GM23338 (cell line): ENCODE measurements around the gene RASGRP1. TPM values are rescaled to one million over a fixed set of nuclear protein-coding genes. Genes with fewer than 3 reads are reported as not detected.

ENCODE experiments used
- ATAC-seq: fragments of 200-7000 bp; cut with Tn5 transposase; 3 replicates; pipeline ENCODE4 v1.9.1; 2020
- DNase-seq: peaks from one replicate; pipeline ENCODE4 v3.0.0-alpha.2; 2015; ENCODE audit warnings: low spot score
- H2AFZ ChIP-seq: fragments of 200-600 bp; sonication (generic); 2 replicates; pipeline ENCODE4 v1.8.0; 2016; ENCODE audit warnings: antibody characterized with exemption, mild to moderate bottlenecking, moderate library complexity
- H3F3A ChIP-seq: fragments of 200-600 bp; sonication (generic); replicated peaks from 2 replicates; pipeline ENCODE4 v1.8.0; 2017; ENCODE audit warnings: antibody characterized with exemption, mixed run types, low read depth
- H3K27ac ChIP-seq: fragments of 200-600 bp; sonication (generic); 2 replicates; pipeline ENCODE4 v1.6.1; 2016; ENCODE audit warnings: low read depth
- H3K27me3 ChIP-seq: fragments of 200-600 bp; sonication (generic); 2 replicates; pipeline ENCODE4 v1.8.0; 2016; ENCODE audit warnings: mild to moderate bottlenecking, mixed run types, moderate library complexity; ENCODE audit not compliant: insufficient read depth
- H3K36me3 ChIP-seq: fragments of 200-600 bp; sonication (generic); 2 replicates; pipeline ENCODE4 v1.8.0; 2016; ENCODE audit warnings: mild to moderate bottlenecking; ENCODE audit not compliant: insufficient read depth
- H3K4me1 ChIP-seq: fragments of 200-600 bp; sonication (generic); 2 replicates; pipeline ENCODE4 v1.8.0; 2016; ENCODE audit warnings: mild to moderate bottlenecking, moderate library complexity; ENCODE audit not compliant: insufficient read depth
- H3K4me2 ChIP-seq: fragments of 200-600 bp; sonication (generic); 2 replicates; pipeline ENCODE4 v1.7.1; 2017; ENCODE audit warnings: mixed run types
- H3K4me3 ChIP-seq: fragments of 200-600 bp; sonication (generic); 2 replicates; pipeline ENCODE4 v1.6.1; 2016; ENCODE audit warnings: mixed run types
- H3K79me2 ChIP-seq: fragments of 200-600 bp; sonication (generic); replicated peaks from 2 replicates; pipeline ENCODE4 v1.8.0; 2017; ENCODE audit warnings: mild to moderate bottlenecking; ENCODE audit not compliant: insufficient read depth
- H3K9me2 ChIP-seq: fragments of 200-600 bp; sonication (generic); 2 replicates; pipeline ENCODE4 v1.8.0; 2017; ENCODE audit not compliant: insufficient read depth
- H4K20me1 ChIP-seq: fragments of 200-600 bp; sonication (generic); replicated peaks from 2 replicates; pipeline ENCODE4 v1.8.0; 2017; ENCODE audit warnings: mild to moderate bottlenecking; ENCODE audit not compliant: insufficient read depth
- H3K27ac Mint-ChIP-seq: 2 replicates; pipeline ENCODE4 v1.8.0; 2020; ENCODE audit warnings: inconsistent platforms, mild to moderate bottlenecking, moderate library complexity, mixed read lengths
- H3K27me3 Mint-ChIP-seq: 3 replicates; pipeline ENCODE4 v1.8.0; 2022; ENCODE audit warnings: low read depth, mild to moderate bottlenecking, moderate library complexity, mixed read lengths, inconsistent platforms; ENCODE audit not compliant: insufficient read depth, poor library complexity
- H3K36me3 Mint-ChIP-seq: 3 replicates; pipeline ENCODE4 v1.8.0; 2021; ENCODE audit warnings: low read depth, mild to moderate bottlenecking, inconsistent platforms, moderate library complexity, mixed read lengths
- H3K4me1 Mint-ChIP-seq: 3 replicates; pipeline ENCODE4 v1.8.0; 2020; ENCODE audit warnings: mild to moderate bottlenecking, inconsistent platforms, mixed read lengths
- H3K4me3 Mint-ChIP-seq: 3 replicates; pipeline ENCODE4 v1.8.0; 2021; ENCODE audit warnings: moderate library complexity, mild to moderate bottlenecking, inconsistent platforms, mixed read lengths
- H3K9me3 Mint-ChIP-seq: 3 replicates; pipeline ENCODE4 v1.8.0; 2020; ENCODE audit warnings: moderate library complexity, mild to moderate bottlenecking, inconsistent platforms, mixed read lengths
- CREB1 ChIP-seq: fragments of 250-450 bp; sonication (Bioruptor Pico); IDR thresholded peaks from 2 replicates; pipeline ENCODE4 v1.5.0; 2020; ENCODE audit warnings: low read depth, mild to moderate bottlenecking, moderate library complexity
- EZH2 ChIP-seq: fragments of 200-600 bp; sonication (generic); IDR thresholded peaks from one replicate; pipeline ENCODE4 v1.8.0; 2017; ENCODE audit warnings: antibody characterized with exemption, mild to moderate bottlenecking, low read depth; ENCODE audit not compliant: unreplicated experiment
- EZH2phosphoT487 ChIP-seq: fragments of 200-600 bp; sonication (generic); IDR thresholded peaks from one replicate; pipeline ENCODE4 v1.8.1; 2018; ENCODE audit warnings: antibody characterized with exemption; ENCODE audit not compliant: unreplicated experiment
- JUNB ChIP-seq: IDR thresholded peaks from one replicate; pipeline ENCODE4 v1.6.1; 2016; ENCODE audit warnings: antibody characterized with exemption; ENCODE audit not compliant: unreplicated experiment
- NANOG ChIP-seq: IDR thresholded peaks from 2 replicates; pipeline ENCODE4 v1.6.1; 2016; ENCODE audit warnings: antibody characterized with exemption, borderline replicate concordance
- POLR2AphosphoS5 ChIP-seq: IDR thresholded peaks from 2 replicates; pipeline ENCODE4 v1.6.1; 2016; ENCODE audit warnings: antibody characterized with exemption, low read depth
- STAT1 ChIP-seq: IDR thresholded peaks from one replicate; pipeline ENCODE4 v1.6.1; 2016; ENCODE audit warnings: antibody characterized with exemption; ENCODE audit not compliant: unreplicated experiment
- ZNF114 ChIP-seq: fragments of 250-450 bp; sonication (Bioruptor Pico); IDR thresholded peaks from 2 replicates; pipeline ENCODE4 v1.5.0; 2020; ENCODE audit warnings: mild to moderate bottlenecking, moderate library complexity
- ZNF331 ChIP-seq: fragments of 250-450 bp; sonication (Bioruptor Pico); IDR thresholded peaks from 2 replicates; pipeline ENCODE4 v1.5.0; 2020; ENCODE audit warnings: low read depth, mild to moderate bottlenecking, moderate library complexity
- polyA plus RNA-seq: library from polyadenylated mRNA; unstranded; fragments of >200 nt; fragmentation: Nextera tagmentation; extraction: Ambion mirVana; gene quantifications from 2 replicates; pipeline ENCODE4 v1.2.1, GENCODE V29; 2016
- total RNA-seq: library from RNA; depleted of rRNA; stranded (reverse); fragments of >200 nt; shearing (Covaris generic); gene quantifications from 2 replicates; pipeline ENCODE4 v1.2.3, GENCODE V29; 2014
- TF ChIP-seq, protein P1 (sequence below), 2 experiments: fragments of 200-600 bp in 1 of 2; sonication (generic) in 1 of 2; conservative IDR thresholded peaks; 2 replicates each; pipeline versions ENCODE4 v1.5.1 to v1.6.1; 2016 to 2017; ENCODE audit warnings: antibody characterized with exemption in 2 of 2, low read depth in 2 of 2, mild to moderate bottlenecking in 2 of 2, moderate library complexity in 1 of 2
- TF ChIP-seq, protein P2 (sequence below): IDR thresholded peaks from one replicate; pipeline ENCODE4 v1.6.1; 2018; ENCODE audit warnings: antibody characterized with exemption; ENCODE audit not compliant: unreplicated experiment
- TF ChIP-seq, protein P3 (sequence below): IDR thresholded peaks from 2 replicates; pipeline ENCODE4 v1.6.1; 2016; ENCODE audit warnings: antibody characterized with exemption
- TF ChIP-seq, protein P4 (sequence below): fragments of 250-450 bp; sonication (Bioruptor Pico); IDR thresholded peaks from 2 replicates; pipeline ENCODE4 v1.5.0; 2020; ENCODE audit warnings: mild to moderate bottlenecking, moderate library complexity

Gene RASGRP1
- total and polyA plus RNA-seq, 2 experiments from 2014 or later, result 1.1 to 1.2 TPM

DNA sequence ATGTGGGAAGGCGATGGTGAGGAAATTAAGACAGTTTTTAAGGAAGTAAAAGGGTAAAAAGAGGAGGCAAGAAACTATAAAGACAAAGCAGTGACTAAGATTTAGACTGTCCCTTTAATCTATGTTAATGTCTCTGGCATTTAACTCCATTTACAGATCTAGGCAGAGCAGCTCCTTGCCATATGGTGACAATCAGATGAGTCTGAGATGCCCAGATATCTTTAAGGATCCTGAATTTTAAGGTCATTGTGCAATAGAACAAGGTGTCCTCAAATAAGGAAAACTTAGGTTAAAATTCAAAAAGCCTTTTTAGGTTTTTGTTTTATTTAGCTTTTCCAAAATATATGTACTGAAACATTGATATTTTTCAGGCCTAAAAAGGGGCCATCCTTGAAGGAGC is 24.1 kb downstream of the RASGRP1 start:
- Histone ChIP-seq H4K20me1 (no peaks in the 10 kb centered on the region), H3K9me2 (no peaks in the 10 kb centered on the region), H3K4me1 (no peaks in the 10 kb centered on the region), H3F3A (no peaks in the 10 kb centered on the region), H3K27ac (no peak overlapping the region), H3K79me2 (no peaks in the 10 kb centered on the region), H3K4me2 (no peak overlapping the region), H3K4me3 (no peak overlapping the region), H2AFZ (no peak overlapping the region), H3K36me3 (no peaks in the 10 kb centered on the region), H3K27me3 (no peaks in the 10 kb centered on the region)
- Mint-ChIP-seq H3K27me3 (no peaks in the 10 kb centered on the region), H3K9me3 (no peaks in the 10 kb centered on the region), H3K36me3 (no peaks in the 10 kb centered on the region), H3K4me3 (no peak overlapping the region), H3K4me1 (no peaks in the 10 kb centered on the region), H3K27ac (no peak overlapping the region; the same call in 1 of the 2 replicates)
- TF ChIP-seq, protein P1, sequence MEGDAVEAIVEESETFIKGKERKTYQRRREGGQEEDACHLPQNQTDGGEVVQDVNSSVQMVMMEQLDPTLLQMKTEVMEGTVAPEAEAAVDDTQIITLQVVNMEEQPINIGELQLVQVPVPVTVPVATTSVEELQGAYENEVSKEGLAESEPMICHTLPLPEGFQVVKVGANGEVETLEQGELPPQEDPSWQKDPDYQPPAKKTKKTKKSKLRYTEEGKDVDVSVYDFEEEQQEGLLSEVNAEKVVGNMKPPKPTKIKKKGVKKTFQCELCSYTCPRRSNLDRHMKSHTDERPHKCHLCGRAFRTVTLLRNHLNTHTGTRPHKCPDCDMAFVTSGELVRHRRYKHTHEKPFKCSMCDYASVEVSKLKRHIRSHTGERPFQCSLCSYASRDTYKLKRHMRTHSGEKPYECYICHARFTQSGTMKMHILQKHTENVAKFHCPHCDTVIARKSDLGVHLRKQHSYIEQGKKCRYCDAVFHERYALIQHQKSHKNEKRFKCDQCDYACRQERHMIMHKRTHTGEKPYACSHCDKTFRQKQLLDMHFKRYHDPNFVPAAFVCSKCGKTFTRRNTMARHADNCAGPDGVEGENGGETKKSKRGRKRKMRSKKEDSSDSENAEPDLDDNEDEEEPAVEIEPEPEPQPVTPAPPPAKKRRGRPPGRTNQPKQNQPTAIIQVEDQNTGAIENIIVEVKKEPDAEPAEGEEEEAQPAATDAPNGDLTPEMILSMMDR (conservative IDR thresholded peaks at IDR 0.05; ENCODE audit: low read depth in 2 of 2), result no peak
- TF ChIP-seq JUNB, result no peak
- TF ChIP-seq EZH2, result no peak
- TF ChIP-seq NANOG, result no peak
- TF ChIP-seq, protein P2, sequence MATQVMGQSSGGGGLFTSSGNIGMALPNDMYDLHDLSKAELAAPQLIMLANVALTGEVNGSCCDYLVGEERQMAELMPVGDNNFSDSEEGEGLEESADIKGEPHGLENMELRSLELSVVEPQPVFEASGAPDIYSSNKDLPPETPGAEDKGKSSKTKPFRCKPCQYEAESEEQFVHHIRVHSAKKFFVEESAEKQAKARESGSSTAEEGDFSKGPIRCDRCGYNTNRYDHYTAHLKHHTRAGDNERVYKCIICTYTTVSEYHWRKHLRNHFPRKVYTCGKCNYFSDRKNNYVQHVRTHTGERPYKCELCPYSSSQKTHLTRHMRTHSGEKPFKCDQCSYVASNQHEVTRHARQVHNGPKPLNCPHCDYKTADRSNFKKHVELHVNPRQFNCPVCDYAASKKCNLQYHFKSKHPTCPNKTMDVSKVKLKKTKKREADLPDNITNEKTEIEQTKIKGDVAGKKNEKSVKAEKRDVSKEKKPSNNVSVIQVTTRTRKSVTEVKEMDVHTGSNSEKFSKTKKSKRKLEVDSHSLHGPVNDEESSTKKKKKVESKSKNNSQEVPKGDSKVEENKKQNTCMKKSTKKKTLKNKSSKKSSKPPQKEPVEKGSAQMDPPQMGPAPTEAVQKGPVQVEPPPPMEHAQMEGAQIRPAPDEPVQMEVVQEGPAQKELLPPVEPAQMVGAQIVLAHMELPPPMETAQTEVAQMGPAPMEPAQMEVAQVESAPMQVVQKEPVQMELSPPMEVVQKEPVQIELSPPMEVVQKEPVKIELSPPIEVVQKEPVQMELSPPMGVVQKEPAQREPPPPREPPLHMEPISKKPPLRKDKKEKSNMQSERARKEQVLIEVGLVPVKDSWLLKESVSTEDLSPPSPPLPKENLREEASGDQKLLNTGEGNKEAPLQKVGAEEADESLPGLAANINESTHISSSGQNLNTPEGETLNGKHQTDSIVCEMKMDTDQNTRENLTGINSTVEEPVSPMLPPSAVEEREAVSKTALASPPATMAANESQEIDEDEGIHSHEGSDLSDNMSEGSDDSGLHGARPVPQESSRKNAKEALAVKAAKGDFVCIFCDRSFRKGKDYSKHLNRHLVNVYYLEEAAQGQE, result no peak
- TF ChIP-seq POLR2AphosphoS5, result no peak
- TF ChIP-seq, protein P3, sequence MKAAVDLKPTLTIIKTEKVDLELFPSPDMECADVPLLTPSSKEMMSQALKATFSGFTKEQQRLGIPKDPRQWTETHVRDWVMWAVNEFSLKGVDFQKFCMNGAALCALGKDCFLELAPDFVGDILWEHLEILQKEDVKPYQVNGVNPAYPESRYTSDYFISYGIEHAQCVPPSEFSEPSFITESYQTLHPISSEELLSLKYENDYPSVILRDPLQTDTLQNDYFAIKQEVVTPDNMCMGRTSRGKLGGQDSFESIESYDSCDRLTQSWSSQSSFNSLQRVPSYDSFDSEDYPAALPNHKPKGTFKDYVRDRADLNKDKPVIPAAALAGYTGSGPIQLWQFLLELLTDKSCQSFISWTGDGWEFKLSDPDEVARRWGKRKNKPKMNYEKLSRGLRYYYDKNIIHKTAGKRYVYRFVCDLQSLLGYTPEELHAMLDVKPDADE, result no peak
- TF ChIP-seq EZH2phosphoT487, result no peak
- no peak for TF ChIP-seq STAT1
- TF ChIP-seq CREB1 (CRISPR knock-in tag), result no peak
- TF ChIP-seq, protein P4, sequence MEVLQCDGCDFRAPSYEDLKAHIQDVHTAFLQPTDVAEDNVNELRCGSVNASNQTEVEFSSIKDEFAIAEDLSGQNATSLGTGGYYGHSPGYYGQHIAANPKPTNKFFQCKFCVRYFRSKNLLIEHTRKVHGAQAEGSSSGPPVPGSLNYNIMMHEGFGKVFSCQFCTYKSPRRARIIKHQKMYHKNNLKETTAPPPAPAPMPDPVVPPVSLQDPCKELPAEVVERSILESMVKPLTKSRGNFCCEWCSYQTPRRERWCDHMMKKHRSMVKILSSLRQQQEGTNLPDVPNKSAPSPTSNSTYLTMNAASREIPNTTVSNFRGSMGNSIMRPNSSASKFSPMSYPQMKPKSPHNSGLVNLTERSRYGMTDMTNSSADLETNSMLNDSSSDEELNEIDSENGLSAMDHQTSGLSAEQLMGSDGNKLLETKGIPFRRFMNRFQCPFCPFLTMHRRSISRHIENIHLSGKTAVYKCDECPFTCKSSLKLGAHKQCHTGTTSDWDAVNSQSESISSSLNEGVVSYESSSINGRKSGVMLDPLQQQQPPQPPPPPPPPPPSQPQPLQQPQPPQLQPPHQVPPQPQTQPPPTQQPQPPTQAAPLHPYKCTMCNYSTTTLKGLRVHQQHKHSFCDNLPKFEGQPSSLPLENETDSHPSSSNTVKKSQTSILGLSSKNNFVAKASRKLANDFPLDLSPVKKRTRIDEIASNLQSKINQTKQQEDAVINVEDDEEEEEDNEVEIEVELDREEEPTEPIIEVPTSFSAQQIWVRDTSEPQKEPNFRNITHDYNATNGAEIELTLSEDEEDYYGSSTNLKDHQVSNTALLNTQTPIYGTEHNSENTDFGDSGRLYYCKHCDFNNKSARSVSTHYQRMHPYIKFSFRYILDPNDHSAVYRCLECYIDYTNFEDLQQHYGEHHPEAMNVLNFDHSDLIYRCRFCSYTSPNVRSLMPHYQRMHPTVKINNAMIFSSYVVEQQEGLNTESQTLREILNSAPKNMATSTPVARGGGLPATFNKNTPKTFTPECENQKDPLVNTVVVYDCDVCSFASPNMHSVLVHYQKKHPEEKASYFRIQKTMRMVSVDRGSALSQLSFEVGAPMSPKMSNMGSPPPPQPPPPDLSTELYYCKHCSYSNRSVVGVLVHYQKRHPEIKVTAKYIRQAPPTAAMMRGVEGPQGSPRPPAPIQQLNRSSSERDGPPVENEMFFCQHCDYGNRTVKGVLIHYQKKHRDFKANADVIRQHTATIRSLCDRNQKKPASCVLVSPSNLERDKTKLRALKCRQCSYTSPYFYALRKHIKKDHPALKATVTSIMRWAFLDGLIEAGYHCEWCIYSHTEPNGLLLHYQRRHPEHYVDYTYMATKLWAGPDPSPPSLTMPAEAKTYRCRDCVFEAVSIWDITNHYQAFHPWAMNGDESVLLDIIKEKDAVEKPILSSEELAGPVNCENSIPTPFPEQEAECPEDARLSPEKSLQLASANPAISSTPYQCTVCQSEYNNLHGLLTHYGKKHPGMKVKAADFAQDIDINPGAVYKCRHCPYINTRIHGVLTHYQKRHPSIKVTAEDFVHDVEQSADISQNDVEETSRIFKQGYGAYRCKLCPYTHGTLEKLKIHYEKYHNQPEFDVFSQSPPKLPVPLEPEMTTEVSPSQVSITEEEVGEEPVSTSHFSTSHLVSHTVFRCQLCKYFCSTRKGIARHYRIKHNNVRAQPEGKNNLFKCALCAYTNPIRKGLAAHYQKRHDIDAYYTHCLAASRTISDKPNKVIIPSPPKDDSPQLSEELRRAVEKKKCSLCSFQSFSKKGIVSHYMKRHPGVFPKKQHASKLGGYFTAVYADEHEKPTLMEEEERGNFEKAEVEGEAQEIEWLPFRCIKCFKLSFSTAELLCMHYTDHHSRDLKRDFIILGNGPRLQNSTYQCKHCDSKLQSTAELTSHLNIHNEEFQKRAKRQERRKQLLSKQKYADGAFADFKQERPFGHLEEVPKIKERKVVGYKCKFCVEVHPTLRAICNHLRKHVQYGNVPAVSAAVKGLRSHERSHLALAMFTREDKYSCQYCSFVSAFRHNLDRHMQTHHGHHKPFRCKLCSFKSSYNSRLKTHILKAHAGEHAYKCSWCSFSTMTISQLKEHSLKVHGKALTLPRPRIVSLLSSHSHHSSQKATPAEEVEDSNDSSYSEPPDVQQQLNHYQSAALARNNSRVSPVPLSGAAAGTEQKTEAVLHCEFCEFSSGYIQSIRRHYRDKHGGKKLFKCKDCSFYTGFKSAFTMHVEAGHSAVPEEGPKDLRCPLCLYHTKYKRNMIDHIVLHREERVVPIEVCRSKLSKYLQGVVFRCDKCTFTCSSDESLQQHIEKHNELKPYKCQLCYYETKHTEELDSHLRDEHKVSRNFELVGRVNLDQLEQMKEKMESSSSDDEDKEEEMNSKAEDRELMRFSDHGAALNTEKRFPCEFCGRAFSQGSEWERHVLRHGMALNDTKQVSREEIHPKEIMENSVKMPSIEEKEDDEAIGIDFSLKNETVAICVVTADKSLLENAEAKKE, result no peak
- no peak for TF ChIP-seq ZNF114 (CRISPR knock-in tag)
- no peak for TF ChIP-seq ZNF331 (CRISPR knock-in tag)
- ATAC-seq (no peak), DNase-seq (no peak)
